ENCODE measurements around the gene DUSP6.

Gene DUSP6

GRCh38 chr12:89352492-89353187 lies at the start of gene DUSP6:
TSS of gene DUSP6 (minus strand) at chr12:89352501. CDS start at chr12:89352039, 462 bp downstream.
- peak; percentile 97 for DNase-seq

- no peak for DNase-seq
Observed at GRCh38 chr12:89401433-89402058, 49.2 kb upstream of the DUSP6 start.

- no peak for DNase-seq
Observed at GRCh38 chr12:89400415-89400814, 48.1 kb upstream of the DUSP6 start.

GRCh38 chr12:89395712-89396111 lies 43.4 kb upstream of the DUSP6 start:
- DNase-seq: no peak

- no peak for DNase-seq
Observed at GRCh38 chr12:89393551-89394121, 41.3 kb upstream of the DUSP6 start.

- no peak for DNase-seq
Observed at GRCh38 chr12:89392391-89392790, 40.1 kb upstream of the DUSP6 start.

- no peak for DNase-seq
Observed at GRCh38 chr12:89391726-89392336, 39.5 kb upstream of the DUSP6 start.

- no peak for DNase-seq
Observed at GRCh38 chr12:89390802-89391673, 38.7 kb upstream of the DUSP6 start.

GRCh38 chr12:89389755-89390661 lies 37.7 kb upstream of the DUSP6 start:
- DNase-seq: no peak

GRCh38 chr12:89386138-89386537 lies 33.8 kb upstream of the DUSP6 start:
- no peak for DNase-seq

GRCh38 chr12:89384807-89385206 lies 32.5 kb upstream of the DUSP6 start:
- DNase-seq: no peak

GRCh38 chr12:89384050-89384758 lies 31.9 kb upstream of the DUSP6 start:
- no peak for DNase-seq

GRCh38 chr12:89383235-89384049 lies 31.1 kb upstream of the DUSP6 start:
- DNase-seq: no peak

- DNase-seq: no peak
Observed at GRCh38 chr12:89382328-89382727, 30.0 kb upstream of the DUSP6 start.

GRCh38 chr12:89379839-89380467 lies 27.7 kb upstream of the DUSP6 start:
- DNase-seq: no peak

- no peak for DNase-seq
Observed at GRCh38 chr12:89379148-89379838, 27.0 kb upstream of the DUSP6 start.

- DNase-seq: no peak
Observed at GRCh38 chr12:89376844-89377243, 24.5 kb upstream of the DUSP6 start.

GRCh38 chr12:89376202-89376529 lies 23.9 kb upstream of the DUSP6 start:
- DNase-seq: no peak
